Pulmonary artery endothelial cell (primary cell): Measurements from ENCODE around the gene OR6B3. TPM values are rescaled to one million over a fixed set of nuclear protein-coding genes. Genes with fewer than 3 reads are reported as not detected.

Source experiments
- total RNA-seq: library from RNA; depleted of rRNA; stranded (reverse); fragments of >200 nt; gene quantifications from 2 replicates; pipeline ENCODE4 v1.2.3, GENCODE V29; 2014

The OR6B3 gene
- total RNA-seq, 1 donor from 2014 or later = not detected

Other genes starting within 250 kb of the OR6B3 start
- gene NDUFA10, start 28.2 kb downstream of the OR6B3 start, total RNA-seq = 103 and 144 TPM in 2 replicates
- gene OR6B2, start 23.1 kb downstream of the OR6B3 start, total RNA-seq = not detected in 2 replicates
- 115 and 139 TPM in 2 replicates for gene COPS9, start 82.8 kb upstream of the OR6B3 start, total RNA-seq
- gene OTOS, start 87.1 kb upstream of the OR6B3 start, total RNA-seq = not detected in 2 replicates